Stimulated activated CD4-positive, alpha-beta T cell treated with anti-CD3 and anti-CD28 coated beads, Interleukin-15, amount 100 ng/mL, for 48 hours (primary cell): ENCODE data around the gene CHI3L2.

Experiments
- DNase-seq, 2 donors: peaks; one replicate each; pipeline ENCODE4 v3.0.0-alpha.2; 2020; ENCODE audit warnings: low read depth in 2 of 2

CHI3L2 gene

DNA sequence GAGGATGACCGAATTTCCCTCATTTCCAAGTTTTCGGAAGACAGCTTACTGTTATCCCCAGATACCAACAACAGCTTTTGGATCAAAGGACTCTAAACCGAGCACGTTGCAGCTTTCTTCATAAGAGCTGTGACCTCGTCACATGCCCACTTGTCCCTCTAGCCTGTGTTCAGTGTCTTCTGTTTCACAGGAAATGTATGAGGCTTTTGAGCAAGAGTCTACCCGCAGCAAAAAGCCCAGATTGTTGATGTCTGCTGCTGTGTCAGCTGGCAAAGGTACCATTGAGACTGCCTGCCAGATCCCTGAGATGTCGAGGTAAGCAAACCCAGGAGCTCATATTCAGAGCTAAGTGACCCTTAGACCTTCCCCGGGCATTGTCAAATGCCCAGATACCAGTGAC lies 24.1 kb downstream of the CHI3L2 start:
- DNase-seq, result no peak

DNA sequence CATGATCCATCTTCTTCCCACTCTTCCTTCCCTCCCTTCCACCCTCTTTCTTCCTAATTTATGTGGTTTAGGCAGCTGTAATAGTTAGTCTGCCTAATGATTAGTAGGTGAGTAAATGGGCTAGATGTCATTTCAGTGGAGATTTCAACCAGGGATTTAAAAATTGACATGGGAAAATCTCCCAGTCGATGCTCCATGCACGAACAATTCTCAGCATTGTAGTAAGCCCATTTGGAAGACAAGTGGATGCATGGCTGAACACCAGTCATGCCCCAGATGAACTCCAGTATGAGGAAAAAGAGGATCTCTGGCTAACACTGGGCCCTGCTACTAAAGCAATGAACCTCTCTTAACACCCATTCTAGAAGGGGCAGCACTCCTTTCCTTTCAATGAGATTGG lies 25.3 kb downstream of the CHI3L2 start:
- DNase-seq, result no peak

DNA sequence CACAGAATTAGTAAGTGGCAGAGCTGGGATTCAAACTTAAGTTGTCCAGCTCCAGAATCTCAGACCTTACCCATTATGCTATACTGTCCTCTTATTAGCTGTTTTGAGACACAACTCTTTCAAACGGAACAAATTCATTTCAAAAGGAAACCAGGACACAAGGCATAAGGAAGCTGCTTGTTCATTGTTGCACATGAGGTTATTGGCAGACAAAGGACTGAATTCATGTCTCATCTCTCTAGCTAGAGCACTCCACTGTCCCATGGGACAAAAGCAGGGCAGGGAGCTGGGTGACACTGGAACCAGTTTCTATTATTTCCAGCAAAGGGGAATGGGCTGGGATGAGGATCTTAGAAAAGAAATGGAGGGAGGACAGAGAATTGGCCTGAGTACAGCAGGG lies 26.4 kb downstream of the CHI3L2 start:
- DNase-seq, result no peak

DNA sequence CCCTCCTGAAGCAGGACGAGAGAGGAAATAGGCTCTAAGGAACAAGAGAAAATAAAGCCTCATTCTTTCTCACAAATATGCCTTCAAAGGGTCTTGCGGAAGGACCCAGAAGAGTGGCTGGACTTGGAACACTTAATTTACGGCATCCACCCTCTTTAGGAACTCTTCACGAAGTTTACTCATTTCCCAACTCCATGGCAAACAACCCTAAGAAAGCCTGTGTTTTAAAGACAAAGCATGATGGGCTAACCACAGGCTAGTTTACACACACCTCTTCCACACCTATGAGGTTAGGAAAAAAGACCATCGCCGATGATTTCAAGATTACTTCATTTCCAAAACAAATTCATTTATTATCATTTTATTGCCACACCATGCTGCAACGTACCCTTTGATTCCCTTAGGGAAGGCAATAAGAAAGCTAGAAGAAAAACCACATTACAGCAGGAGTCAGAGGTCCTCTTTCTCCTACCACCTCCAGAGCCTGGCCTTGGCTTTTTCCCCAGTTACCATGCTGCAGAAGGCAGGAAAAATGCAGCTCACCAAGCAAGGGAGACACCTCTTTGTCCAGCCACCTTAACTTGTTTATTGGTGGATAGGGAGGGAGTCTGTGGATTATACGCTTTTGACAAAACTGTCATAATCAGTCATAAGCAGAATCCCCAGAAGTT lies 29.6 kb downstream of the CHI3L2 start:
- no peak for DNase-seq

DNA sequence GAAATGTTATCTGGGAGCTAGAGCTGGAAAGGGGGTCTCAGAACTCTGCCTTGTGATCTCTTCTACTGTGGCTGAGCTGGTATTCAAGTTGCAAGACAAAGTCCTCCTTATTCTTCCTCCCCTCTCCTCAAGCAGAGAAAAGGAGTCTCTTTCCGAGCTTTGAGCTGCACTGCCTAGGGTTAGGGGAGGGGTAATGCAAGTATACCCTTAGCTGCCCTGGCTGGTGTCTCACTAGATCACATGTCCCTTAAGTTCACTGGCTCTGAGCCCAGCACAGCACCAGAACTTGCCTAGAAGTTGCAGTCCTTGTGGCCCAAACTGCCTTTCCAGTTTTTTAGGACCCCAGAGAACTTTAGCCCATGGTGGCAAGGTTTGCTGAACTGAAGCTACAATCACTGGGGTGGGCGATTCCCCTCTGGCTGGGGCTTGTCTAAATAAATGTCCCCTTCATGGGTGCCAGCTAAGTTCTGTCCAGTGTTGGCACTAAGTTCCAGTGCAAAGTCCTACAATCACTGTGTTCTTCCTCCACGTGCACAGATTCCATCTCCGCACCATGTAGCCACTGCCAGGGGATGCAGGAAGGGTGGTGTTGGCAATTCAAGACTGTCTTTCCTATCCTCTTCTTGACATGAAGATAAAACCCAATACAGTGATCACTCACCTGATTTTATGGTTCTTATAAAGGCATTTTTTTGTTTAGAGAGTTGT lies 40.4 kb downstream of the CHI3L2 start:
- DNase-seq, result no peak

DNA sequence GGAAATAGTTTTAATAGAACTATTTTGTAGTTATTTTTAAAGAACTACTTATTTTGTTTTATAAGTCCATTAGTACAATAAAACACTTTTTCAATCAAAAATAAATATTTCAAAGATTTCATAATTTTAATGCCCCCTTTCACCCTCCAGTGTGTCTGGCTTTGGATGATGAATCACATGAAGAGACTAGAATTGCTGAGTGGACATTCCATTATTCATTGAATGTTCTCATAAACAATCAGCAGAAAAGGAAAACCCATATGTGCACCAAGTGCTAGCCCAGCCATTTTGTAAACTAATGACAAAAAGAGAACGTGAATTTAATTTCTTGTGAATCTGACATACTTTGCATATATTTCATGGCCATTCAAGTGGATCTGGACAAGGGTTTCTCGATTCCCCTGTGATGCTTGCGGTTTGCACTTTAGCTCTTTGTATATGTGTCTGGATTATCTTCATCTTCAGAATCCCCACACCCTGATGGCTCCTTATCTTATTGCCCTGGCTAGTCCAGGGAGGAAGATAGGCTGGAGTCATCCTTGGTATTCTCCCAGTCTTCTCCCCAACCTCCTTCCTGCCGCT lies 42.4 kb downstream of the CHI3L2 start:
- DNase-seq, result no peak

DNA sequence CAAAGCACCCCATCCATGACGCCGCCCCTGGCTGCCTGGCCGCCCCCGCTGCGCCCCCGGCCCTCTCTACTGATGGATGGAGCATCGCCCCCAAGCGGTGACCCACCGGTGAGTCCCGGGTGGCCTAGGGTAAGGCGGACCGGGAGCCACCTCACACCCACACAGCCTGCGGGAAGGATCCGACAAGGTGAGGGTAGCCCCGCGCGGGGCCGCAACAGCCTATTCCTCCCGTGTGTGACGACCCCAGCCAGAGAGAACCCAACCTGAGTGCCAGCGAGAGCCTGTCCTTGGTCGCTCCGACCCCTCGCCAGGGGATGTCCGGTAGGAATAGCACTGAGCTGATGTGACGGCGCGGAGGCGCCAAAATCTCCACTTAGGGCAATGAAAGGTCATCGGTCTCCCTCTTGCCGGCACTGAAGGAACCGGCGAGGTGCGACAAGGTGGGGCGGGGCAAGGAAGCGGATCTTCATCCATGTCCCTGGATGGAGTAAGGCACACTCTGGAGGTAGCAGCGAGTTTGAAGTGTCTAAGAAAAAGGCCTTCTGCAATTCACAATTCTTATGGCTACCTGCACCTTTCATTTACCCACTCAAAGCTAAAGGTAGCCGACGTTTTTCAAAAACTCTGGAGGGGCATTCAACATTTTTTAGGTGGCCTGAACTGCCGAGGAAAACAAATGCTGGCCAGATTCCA lies 43.4 kb downstream of the CHI3L2 start:
- no peak for DNase-seq

DNA sequence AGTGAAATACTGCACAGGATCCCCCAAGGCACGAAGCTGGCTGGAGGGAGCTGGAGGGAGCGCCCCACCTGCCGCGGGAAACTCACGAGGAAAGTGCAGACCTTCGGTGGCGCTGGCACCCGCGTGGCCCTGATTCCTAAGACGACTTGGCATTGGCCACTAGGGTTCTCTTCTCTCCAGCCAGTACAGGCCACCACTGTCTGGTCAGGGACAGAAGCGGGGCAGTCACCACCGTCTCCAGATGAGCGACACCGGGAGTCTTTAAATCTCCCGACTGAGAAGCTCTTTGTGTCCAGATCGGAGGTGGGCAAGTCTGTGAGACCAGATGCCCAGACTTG lies 43.9 kb downstream of the CHI3L2 start:
- DNase-seq, result no peak

DNA sequence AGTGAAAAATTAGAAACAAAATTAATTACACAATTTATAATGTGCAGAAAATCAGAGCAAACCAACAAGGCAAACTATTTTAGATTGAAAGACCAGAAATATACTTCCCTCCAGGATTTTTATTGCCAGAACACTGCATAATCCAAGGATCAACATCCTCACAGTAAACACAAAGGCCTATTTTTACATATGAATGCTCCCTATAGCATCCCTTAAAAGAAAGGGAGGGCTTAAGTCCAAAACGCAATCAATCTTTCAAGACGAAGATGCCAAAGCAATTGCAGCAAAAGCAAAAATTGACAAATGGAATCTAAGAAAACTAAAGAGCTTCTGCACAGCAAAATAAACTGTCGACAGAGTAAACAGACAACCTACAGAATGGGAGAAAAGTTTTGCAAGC lies 44.6 kb downstream of the CHI3L2 start:
- DNase-seq, result no peak

DNA sequence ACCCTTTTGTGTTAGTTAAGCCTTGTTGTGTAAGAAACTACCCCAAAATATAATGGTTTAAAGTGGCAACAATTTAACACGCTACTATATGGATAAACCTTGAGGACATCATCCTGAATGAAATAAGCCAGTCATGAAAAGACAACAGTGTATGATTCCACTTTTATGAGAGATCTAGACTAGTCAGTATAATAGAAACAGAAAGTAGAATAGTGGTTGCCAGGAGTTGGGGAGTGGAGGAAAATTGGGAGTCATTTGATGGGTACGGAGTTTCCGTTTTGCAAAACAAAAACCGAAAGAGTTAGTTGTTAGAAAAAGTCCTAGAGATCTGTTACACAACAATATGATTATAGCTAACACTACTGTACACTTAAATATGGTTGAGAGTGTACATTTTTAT lies 47.1 kb downstream of the CHI3L2 start:
- DNase-seq, result no peak

DNA sequence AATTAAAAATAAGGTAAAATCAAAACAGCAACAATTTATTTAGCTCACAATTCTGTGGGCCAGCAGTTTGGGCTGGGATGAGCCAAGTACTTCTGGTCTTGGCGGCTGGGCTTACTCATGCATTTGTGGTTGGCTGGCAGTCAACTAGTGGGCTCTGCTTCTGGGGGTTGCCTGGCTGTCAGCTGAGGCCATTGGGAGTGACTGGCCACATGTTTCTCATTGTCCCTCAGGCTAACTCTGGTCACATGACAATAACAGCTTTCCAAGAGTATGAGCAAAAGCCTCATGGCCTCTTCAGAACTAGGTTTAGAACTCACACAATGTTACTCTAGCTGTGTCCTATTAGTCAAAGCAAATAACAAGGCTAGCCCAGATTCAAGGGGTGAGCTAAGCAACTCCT lies 47.6 kb downstream of the CHI3L2 start:
- DNase-seq, result peak; percentile 16 to 36

DNA sequence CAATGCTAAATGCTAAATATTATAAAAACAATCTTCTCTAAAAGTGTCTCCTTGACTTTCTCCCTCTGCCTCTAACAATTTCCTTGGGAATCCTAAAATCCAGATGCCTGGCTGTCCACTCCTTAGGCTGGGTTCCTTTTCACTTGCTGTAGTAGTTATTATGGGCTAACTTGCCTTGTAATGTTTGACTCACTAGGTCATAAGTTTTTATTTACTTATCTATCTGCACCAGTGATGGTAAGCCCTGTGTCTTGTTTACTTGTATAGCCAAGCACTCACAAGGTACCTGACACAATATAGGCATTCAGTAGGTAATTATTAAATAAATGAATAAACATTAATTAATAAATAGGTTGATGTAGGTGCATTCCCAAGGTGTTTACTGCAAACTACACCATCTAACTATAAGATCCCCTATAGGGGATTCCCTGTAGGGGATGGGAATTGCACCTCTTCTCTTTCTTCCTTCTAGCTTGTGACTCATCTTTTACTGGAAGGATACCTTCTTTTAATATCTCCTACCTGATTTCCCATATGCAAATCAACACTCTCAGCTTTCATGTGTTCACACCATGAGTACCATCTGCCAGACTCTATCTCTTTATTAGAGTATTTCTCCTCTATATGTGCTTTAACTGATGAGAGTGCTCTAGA lies 48.4 kb downstream of the CHI3L2 start:
- DNase-seq, result no peak

DNA sequence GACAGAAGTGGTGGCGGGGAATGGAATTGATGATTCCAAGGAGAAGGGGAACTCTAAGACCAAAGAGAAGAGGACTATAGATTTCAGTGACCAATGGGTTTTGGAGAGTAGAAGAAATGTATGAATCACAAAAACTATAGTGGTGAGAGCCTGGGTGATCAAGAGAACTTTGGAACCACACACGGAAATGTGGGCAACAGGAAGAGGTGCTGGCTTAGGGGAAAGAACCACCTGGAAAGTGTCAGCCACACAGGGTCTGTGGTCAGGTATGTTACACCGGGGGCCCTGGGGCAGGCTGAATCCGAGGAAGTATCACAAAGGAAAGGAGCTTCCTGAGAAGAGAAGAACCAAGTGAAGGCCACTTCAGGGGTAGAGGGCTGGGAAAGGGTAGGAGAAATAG lies 51.6 kb downstream of the CHI3L2 start:
- no peak for DNase-seq

DNA sequence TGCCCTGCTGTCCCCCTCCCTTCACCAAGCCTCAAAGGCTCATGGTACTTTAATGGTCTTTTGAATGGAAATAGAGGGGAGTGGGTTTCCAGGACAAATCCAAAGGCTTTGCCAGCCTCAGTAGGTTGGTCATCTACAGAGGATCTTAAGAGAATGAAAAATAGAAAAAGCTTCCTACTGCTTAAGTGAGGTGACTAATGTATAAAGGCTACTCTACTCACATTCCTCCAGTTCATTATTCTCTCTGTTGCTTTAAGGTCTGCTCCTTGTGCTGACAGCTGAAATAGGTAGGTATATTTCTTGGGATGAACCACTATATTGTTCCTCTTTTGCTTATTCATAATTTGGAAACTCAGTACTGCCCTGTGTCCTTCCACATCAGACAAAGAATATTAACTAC lies 52.8 kb downstream of the CHI3L2 start:
- no peak for DNase-seq

DNA sequence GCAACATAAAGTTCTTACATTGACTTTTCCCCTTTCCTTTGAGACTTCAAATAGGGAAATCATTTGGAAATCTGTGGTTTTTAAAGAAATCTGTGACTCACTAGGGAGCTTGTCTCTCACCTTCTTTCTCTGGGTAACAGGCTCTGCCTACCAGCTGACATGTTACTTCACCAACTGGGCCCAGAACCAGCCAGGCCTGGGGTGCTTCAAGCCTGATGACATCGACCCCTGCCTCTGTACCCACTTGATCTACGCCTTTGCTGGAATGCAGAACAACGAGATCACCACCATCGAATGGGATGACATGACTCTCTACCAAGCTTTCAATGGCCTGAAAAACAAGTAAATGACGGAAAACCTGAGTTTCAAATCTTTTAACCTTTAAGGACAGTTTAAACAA lies 53.9 kb downstream of the CHI3L2 start:
- DNase-seq, result no peak

DNA sequence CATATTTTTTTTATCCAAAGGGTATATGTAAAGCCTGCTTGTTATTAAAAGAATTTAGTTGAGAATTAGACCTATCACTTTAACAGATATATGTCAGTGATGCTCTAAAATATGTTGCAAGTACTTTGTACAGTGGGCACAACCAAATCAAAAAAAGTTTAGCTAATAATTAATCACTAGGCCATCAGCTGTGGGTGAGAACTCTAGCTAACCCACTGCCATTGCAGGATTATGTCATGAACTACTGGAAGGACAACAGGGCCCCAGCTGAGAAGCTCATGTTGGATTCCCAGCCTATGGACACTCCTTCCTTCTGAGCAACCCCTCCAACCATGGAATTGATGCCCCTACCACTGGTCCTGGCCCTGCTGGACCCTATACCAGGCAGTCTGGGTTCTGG lies 56.3 kb downstream of the CHI3L2 start:
- no peak for DNase-seq

DNA sequence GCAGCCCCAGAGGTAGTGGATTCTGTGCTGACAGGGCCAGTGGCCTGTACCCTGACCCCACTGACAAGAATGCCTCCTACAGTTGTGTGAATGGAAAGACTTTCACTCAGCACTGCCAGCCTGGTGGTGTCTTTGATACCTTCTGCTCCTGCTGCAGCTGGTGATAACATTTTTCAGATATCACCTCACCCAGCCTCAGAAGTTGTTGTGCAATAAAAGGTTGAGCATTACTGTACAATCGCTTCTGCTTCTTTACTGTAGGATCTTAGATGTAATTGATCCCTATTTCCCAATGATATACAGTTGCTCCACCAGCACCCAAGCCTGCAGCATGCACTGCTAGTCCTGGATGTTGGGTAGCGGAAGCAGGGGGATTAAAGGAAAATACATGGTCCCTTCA lies 58.4 kb downstream of the CHI3L2 start:
- no peak for DNase-seq

DNA sequence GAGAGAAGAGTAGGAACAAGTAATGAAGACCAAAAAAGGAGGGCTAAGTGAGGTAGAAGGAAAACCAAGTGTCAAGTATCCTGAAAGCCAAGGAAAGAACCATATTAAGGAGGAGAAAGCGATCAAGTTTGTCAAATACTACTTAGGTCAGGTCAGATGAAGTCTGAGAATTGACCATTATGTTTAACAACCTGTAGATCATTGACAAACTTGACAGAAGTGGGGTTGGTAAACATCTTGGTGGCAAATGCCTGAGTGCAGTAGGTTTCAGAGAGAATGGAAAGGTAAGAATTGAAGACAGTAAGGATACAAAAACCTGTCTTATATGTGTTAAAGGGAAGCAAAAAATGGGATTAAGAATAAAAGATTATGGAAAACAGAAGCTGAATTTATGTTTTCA lies 59.4 kb downstream of the CHI3L2 start:
- DNase-seq, result no peak

DNA sequence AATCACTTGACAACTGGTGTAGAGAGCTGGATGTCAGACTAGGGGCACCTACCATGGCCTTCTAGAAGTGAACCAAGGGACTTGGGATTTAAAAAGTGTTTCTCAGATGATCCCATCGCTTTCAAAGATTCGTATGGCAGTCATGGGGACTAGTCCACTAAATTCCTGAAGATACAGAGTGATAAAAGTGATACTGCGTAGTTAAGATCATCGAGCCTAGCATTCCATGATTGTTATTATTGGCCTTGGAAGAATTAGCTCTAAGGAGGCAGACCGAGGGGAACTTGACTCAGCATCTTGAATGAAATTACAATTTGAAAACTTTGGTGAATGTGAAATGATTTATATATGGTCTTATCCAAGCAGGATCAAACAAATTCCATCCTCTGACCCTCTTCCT lies 61.9 kb downstream of the CHI3L2 start:
- DNase-seq, result no peak

DNA sequence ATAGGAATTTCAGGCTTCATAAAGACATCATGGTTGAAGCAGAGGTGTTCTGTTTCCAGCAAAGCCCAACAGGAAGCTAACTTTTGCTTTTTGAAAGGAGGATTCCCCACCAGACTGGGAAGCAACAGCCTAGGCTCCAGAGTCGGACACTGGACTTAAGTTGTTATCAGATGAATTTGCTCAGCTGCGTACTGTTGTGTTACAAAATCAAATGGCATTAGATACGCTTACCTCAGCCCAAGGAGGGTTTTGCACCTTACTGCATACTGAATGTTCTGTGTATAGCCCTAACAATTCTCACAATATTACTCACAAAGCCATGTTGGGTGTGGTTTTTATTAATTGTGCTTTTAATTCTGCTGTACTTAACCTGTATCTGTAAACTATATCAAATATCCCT lies 62.6 kb downstream of the CHI3L2 start:
- DNase-seq, result no peak

DNA sequence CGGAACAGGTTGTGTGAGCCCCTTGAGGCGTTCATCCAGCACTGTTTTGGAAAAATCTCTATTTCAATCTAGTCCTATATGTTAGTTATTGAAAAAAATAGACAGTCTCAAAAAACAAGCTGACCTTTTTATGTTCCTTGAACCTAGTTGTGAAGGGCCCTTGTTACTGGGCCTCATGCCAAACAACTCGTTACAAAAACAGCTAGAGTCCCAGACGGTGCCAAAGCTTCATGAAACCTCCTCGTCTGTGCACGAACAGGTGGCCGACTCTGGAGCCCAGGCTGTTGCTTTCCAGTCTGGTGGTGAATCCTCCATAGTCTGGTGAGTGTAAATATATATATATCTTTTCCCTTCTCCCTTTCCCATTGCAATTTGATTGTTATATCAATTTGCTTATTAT lies 63.1 kb downstream of the CHI3L2 start, which contains the start of gene CHIA:
TSS of gene CHIA (plus strand) at position 222 of the 400 bp plus-strand sequence. CDS start 19,617 bp downstream, outside the sequence.
- DNase-seq, result no peak
